GM19397 (cell line): ENCODE results near the gene APOL1.
"Not testable (repeated sequence)": the region's sequence is repeated elsewhere in the genome, so short reads cannot be mapped to it uniquely, and the experiment has no call there.

ENCODE experiments used
- ATAC-seq: cut with Tn5 transposase; IDR thresholded peaks from one replicate; pipeline ENCODE4 v1.9.1; 2021; ENCODE audit warnings: mild to moderate bottlenecking, moderate library complexity; ENCODE audit not compliant: unreplicated experiment

The APOL1 gene

GRCh38 chr22:36243986-36244385, 8.9 kb upstream of the APOL1 start:
- no peak for ATAC-seq

- no peak for ATAC-seq
These were observed 8.2 kb upstream of the APOL1 start for GRCh38 chr22:36244522-36245391.

GRCh38 chr22:36245805-36246356, 7.1 kb upstream of the APOL1 start:
- ATAC-seq = no peak

- ATAC-seq = no peak
These were observed 6.2 kb upstream of the APOL1 start for GRCh38 chr22:36246718-36247117.

GRCh38 chr22:36247955-36248354, 5.0 kb upstream of the APOL1 start:
- ATAC-seq = no peak

- no peak for ATAC-seq
These were observed 3.8 kb upstream of the APOL1 start for GRCh38 chr22:36249160-36249559.

- not testable (repeated sequence) for ATAC-seq
These were observed 2.5 kb upstream of the APOL1 start for GRCh38 chr22:36250292-36250960.

GRCh38 chr22:36251979-36252608, 839 bp upstream of the APOL1 start:
- not testable (repeated sequence) for ATAC-seq

GRCh38 chr22:36253523-36254490, 874 bp downstream of the APOL1 start:
- no peak for ATAC-seq

- not testable (repeated sequence) for ATAC-seq
These were observed 2.6 kb downstream of the APOL1 start for GRCh38 chr22:36255572-36255971.

- no peak for ATAC-seq
These were observed 3.5 kb downstream of the APOL1 start for GRCh38 chr22:36256478-36256877.

GRCh38 chr22:36257308-36257707, 4.4 kb downstream of the APOL1 start:
- ATAC-seq = no peak

- no peak for ATAC-seq
These were observed 5.2 kb downstream of the APOL1 start for GRCh38 chr22:36257948-36258670.

GRCh38 chr22:36258701-36259614, 6.0 kb downstream of the APOL1 start:
- peak; percentile 43 for ATAC-seq

- no peak for ATAC-seq
These were observed 6.8 kb downstream of the APOL1 start for GRCh38 chr22:36259615-36260300.

GRCh38 chr22:36261675-36262074, 8.7 kb downstream of the APOL1 start:
- ATAC-seq = not testable (repeated sequence)

- ATAC-seq = not testable (repeated sequence)
These were observed 9.4 kb downstream of the APOL1 start for GRCh38 chr22:36262307-36262706.

GRCh38 chr22:36263216-36263673, 10.3 kb downstream of the APOL1 start:
- not testable (repeated sequence) for ATAC-seq
